Right ventricle myocardium inferior (tissue), 1 donor: ENCODE measurements around the gene HIC1. TPM values are rescaled to one million over a fixed set of nuclear protein-coding genes. Genes with fewer than 3 reads are reported as not detected.
A peak's percentile ranks its signal among the peaks of the same experiment; 100 is the strongest.

Source experiments
- ATAC-seq: fragments of 200-7000 bp; cut with Tn5 transposase; one replicate; pipeline ENCODE4 v1.9.1; 2020; ENCODE audit warnings: mild to moderate bottlenecking, moderate library complexity
- DNase-seq: peaks from one replicate; pipeline ENCODE4 v3.0.0; 2021; ENCODE audit errors: missing footprints
- intact Hi-C: fragments of 100-400 bp; cut with DNase I; formaldehyde crosslinking; loops from one replicate; pipeline ENCODE4 v1.11.0; 2022
- total RNA-seq: library from RNA; stranded (reverse); fragmentation: NEBNext Ultra II Directional; extraction: Animal tissue kit (Norgen Biotek cat#: 25700); gene quantifications from one replicate; pipeline ENCODE4 v1.2.1, GENCODE V29; 2021
- donor health status: DM: no; HTN: yes; CAD: no; lungs with severe emphysema.

Gene HIC1
- total RNA-seq, 1 donor from 2014 or later = 22.7 TPM

GRCh38 chr17:2040942-2041560 is 13.9 kb upstream of the HIC1 start:
- intact Hi-C loops = loop anchor here (5.0 to 10.0 kb wide), 3 partner anchors 329 to 476 kb away; partner anchors contain the start of genes PITPNA and TLCD2
- no peak for DNase-seq
- no peak for ATAC-seq

GRCh38 chr17:2041561-2042389 is 13.1 kb upstream of the HIC1 start, which contains the start of gene OVCA2:
Gene OVCA2, plus strand, starts transcription at chr17:2042022. Its CDS starts 26 bp downstream, at chr17:2042048.
- DNase-seq (peak; percentile 96), ATAC-seq (peak; percentile 94)
- intact Hi-C loops = loop anchor here (5.0 to 10.0 kb wide), 3 partner anchors 329 to 477 kb away; partner anchors contain the start of genes PITPNA and TLCD2

- no peak for DNase-seq
- intact Hi-C loops = loop anchor here (5.0 to 10.0 kb wide), 3 partner anchors 330 to 478 kb away; partner anchors contain the start of genes PITPNA and TLCD2
- ATAC-seq = peak; percentile 4
Measured at GRCh38 chr17:2042390-2042847, 12.5 kb upstream of the HIC1 start.

DNA sequence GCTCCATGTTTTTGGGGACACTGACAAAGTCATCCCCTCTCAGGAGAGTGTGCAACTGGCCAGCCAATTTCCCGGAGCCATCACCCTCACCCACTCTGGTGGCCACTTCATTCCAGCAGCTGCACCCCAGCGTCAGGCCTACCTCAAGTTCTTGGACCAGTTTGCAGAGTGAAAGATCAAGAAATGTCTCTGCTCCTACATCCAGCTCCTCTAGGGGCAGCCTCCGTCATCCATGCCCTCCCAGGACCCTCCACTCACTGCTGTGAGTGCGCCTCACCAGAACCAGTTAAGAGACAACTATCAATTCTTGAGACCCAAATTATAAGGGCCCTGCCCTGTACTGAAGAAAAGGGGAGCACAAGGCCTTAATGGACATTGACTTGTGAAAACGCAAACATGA is 12.0 kb upstream of the HIC1 start:
- no peak for ATAC-seq
- no peak for DNase-seq
- intact Hi-C loops = loop anchor here (5.0 to 10.0 kb wide), 3 partner anchors 331 to 478 kb away; partner anchors contain the start of genes PITPNA and TLCD2

GRCh38 chr17:2043785-2044184 is 11.1 kb upstream of the HIC1 start:
- ATAC-seq = no peak
- intact Hi-C loops = loop anchor here (5.0 to 10.0 kb wide), 3 partner anchors 331 to 479 kb away; partner anchors contain the start of genes PITPNA and TLCD2
- no peak for DNase-seq

DNA sequence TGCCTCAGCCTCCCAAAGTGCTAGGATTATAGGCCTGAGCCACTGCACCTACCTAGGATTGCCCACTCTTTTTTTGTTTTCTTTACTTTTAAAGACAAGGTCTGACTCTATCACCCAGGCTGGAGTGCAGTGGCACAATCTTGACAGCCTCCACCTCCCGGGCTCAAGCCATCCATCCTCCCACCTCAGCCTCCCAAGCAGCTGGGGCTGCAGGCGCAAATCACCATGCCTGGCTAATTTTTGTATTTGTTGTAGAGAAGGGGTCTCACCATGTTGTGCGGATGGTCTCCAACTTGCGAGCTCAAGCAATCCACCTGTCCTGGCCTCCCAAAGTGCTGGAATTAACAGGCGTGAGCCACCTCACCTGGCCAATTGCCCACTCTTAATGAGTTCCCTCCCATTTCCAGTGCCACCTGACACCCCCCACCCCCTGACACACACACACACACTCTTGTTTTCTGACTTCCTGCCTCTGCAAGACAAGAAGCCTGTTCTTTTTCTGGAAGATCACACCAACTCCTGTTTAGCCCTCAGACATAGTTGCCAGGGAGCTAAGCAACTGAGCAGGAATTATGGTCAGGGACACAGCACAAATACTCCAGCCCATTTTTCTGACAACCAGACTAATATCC is 10.5 kb upstream of the HIC1 start:
- intact Hi-C loops = loop anchor here (5.0 to 10.0 kb wide), 3 partner anchors 332 to 480 kb away; partner anchors contain the start of genes PITPNA and TLCD2
- DNase-seq (no peak), ATAC-seq (no peak)

GRCh38 chr17:2047590-2047989 is 7.3 kb upstream of the HIC1 start:
- ATAC-seq (no peak), DNase-seq (no peak)
- intact Hi-C loops = loop anchor here (10.0 kb wide), 2 partner anchors 383 to 483 kb away; partner anchors contain the start of gene PITPNA

DNA sequence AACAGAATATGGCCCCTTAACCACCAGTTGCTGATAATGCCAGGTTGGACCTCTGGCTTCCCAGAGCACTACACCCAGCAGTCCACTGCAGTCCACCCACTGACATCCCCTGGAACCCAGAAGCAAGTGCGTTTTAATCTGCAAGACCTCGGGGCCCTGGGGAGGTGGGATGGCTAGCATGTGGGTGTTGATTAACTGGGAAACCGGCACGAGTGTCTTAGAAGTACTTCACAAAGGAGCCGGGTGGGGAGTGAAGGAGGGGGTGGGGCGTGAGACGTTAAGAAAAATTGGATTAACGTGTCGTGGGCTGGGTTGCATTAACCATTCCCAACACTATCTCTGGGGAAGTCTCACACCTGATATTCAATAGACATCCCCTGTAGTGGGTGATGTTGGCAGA is 6.1 kb upstream of the HIC1 start:
- DNase-seq = no peak
- intact Hi-C loops = loop anchor here (10.0 kb wide), 2 partner anchors 384 to 484 kb away; partner anchors contain the start of gene PITPNA
- ATAC-seq = no peak

- DNase-seq (peak; percentile 95), ATAC-seq (peak; percentile 50)
- intact Hi-C loops = loop anchor here (10.0 kb wide), 2 partner anchors 385 to 485 kb away; partner anchors contain the start of gene PITPNA
Measured at GRCh38 chr17:2049333-2050299, 5.3 kb upstream of the HIC1 start.

- intact Hi-C loops = no loop called here
- ATAC-seq = peak; percentile 23
- DNase-seq = peak; percentile 81
Measured at GRCh38 chr17:2050300-2051060, 4.4 kb upstream of the HIC1 start.

DNA sequence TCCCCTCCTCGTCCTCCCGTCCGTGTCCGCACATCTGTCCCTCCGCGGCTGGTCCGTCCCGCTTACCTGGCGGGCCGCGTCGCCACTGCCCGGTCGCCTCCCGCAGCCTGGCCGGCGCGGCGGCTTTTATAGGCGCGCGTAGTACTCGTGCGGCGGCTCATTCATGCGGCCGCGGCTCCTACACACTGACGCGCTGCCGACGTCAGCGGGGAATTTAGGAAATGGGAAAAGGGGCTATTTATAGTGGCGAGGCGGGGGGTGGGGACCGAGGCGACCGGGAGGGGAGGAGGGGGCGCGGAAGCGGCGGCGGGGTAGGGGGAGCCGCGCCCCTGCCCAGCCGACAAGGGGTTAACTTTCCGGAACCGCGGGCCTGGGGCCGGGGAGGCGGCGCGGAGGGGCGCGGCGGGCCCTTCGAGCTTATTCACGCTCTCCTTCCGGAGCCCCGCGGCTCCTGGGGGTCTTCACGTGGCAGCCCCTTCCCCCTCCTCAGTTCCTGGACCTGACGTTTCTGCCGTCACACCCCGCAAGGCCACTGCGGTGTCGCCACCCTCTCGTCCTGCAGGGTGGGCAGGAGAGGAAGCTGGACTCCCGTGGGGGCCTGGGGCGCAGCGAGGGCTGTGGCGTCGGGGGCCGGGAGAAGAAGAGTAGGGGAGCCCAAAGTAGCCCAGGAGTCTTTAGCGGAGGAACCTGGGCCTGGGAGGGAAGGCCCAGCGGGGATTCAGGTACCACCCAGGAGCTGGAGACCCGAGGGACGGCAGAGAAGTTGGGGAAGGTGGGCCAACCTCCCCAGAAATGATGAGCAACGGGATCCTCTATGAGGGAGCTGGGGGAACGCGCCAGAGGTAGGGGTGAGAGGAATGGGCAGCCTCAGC is 3.6 kb upstream of the HIC1 start:
- DNase-seq (no peak), ATAC-seq (no peak)
- intact Hi-C loops = no loop called here

DNA sequence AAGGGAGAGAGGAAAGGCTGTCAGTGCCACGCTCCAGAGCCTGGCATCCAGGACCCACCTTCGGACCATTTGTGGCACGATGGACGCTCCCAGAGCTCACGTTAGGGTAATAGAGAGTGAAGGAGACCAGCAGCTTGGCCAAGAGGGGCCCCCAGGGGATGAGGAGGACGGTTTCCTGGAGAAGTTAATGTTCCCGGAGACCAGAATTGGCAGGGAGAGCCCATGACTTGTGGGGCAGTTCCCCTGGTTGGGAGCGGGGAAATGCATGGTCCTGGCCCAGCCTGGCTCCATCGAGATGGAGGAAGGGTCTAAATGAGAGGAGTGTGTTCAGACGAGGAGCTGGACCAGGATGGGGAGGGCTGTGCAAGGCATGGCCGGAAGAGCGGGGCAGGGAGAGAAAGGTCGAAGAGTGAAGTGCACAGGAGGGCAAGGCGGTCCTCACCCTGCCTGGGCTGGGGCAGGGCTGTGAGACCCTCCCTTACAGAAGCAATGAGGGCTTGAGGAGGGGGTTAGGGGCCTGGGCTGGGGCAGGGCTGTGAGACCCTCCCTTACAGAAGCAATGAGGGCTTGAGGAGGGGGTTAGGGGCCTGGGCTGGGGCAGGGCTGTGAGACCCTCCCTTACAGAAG is 2.9 kb upstream of the HIC1 start:
- intact Hi-C loops = no loop called here

GRCh38 chr17:2053380-2054261 is 1.3 kb upstream of the HIC1 start:
- intact Hi-C loops = loop anchor here (1.0 kb wide), 2 partner anchors 191 to 230 kb away; no protein-coding TSS in a partner anchor
- peak; percentile 9 for ATAC-seq

More for the DNA sequence above, 2.9 kb upstream of the HIC1 start:
- DNase-seq (peak; percentile 35), ATAC-seq (no peak)

GRCh38 chr17:2054262-2054511 is 716 bp upstream of the HIC1 start:
- ATAC-seq (no peak), DNase-seq (no peak)
- intact Hi-C loops = loop anchor here (1.0 kb wide), 2 partner anchors 190 to 229 kb away; no protein-coding TSS in a partner anchor

More at GRCh38 chr17:2053380-2054261, 1.3 kb upstream of the HIC1 start:
- peak; percentile 80 for DNase-seq
